VCaP (cell line): ENCODE measurements around the gene GDF2.

Experiments
- H3K27ac ChIP-seq: fragments of 450-650 bp; 2 replicates; pipeline ENCODE4 v1.5.1; 2017
- CTCF ChIP-seq: fragments of 450-650 bp; conservative IDR thresholded peaks from 2 replicates; pipeline ENCODE4 v1.5.1; 2017; ENCODE audit warnings: mild to moderate bottlenecking, moderate library complexity

The GDF2 gene

GRCh38 chr10:47329855-47330254 lies 7.6 kb downstream of the GDF2 start:
- no peak for TF ChIP-seq CTCF
- H3K27ac ChIP-seq = no peak overlapping the region

GRCh38 chr10:47330366-47330765 lies 8.1 kb downstream of the GDF2 start:
- no peak overlapping the region for H3K27ac ChIP-seq
- no peak for TF ChIP-seq CTCF

DNA sequence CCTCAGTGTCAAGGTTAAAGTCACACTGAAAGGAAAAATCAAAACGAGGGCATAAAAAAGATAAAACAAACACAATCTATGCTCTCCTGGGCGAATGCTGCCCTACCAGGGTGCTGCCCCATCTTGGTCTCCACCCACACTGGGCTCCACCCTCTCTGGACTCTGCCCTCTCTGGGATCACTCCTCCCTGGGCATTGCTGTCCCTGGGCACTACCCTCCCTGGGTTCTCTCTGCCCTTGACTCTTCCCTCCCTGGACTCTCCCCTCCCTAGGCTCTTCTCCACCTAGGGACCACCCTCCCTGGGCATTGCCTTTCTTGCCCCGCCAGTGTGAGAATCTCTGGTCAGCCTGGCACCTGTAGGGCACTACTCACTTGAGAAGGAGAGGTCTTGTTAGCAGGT lies 8.6 kb downstream of the GDF2 start:
- H3K27ac ChIP-seq = no peak overlapping the region
- no peak for TF ChIP-seq CTCF

DNA sequence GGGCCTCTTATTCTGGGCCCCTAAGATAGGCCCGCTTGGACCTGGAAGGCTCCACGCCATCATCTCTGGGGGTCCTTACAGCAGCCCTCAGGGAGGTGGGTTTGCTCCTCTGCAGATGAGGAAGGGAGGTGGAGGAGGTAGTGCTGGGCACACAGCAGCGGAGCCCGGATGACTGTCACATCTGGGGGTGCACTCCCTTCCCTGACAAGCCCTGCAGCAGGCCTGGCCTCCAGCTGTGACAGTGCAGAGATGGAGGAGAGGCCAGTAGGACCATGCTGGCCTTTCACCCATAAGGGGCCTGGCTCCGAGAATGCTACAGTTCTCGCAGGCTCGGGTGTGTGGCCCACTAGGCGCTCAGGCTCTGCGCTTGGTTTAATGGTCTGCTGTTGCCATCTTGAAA lies 9.2 kb downstream of the GDF2 start:
- H3K27ac ChIP-seq = no peak overlapping the region
- TF ChIP-seq CTCF = no peak

- TF ChIP-seq CTCF = no peak
- H3K27ac ChIP-seq = no peak overlapping the region
These were observed 9.7 kb downstream of the GDF2 start for GRCh38 chr10:47331954-47332353.

- H3K27ac ChIP-seq = no peak overlapping the region
- no peak for TF ChIP-seq CTCF
These were observed 10.1 kb downstream of the GDF2 start for GRCh38 chr10:47332371-47332770.

- H3K27ac ChIP-seq = no peak overlapping the region
- TF ChIP-seq CTCF = no peak
These were observed 10.7 kb downstream of the GDF2 start for GRCh38 chr10:47332946-47333345.

DNA sequence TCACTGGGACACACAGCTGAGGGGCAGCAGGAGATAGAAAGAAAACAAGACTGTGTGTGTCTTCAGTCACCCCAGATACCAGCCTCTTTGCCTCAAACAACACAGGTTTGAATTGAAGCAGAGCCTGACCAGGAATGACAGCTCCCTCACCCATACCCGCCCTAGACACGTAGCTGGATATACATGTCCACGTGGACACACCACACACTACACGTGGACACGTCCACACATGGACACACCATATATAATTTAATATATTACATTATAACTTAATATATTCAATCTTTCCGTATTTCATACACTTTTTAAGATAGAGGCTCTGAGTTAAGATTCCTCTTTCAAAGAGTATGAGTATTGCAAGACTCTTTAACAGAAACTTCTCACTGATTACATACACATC lies 11.3 kb downstream of the GDF2 start:
- H3K27ac ChIP-seq = no peak overlapping the region
- TF ChIP-seq CTCF = no peak
